ENCODE data around the gene DAB2IP. TPM values are rescaled to one million over a fixed set of nuclear protein-coding genes. Genes with fewer than 3 reads are reported as not detected.

DAB2IP gene
- polyA plus RNA-seq, 1 donor from 2014 or later = 17.3 TPM

DNA sequence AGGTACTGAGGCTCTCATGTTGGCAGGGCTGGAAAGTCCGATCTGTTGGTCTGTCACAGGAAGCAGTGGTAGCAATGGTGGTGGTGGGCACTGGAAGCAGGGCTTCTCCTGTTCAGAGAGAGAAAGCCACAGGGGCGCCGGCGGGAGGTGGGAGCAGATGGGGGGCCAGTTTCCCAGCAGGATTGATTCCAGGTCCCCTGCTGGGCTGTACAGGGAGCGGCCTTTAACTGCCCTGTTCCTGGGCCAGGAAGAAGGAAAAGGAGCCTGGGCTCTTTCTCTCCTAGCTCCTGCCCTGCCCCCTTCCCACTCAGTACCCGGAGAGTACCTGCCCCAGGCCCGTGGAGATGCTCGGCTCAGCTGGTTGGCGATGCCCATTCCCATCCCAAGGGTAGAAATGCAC, 2.6 kb upstream of the DAB2IP start:
- no peaks in the 10 kb centered on the region for H4K20me1 ChIP-seq (ENCODE audit: insufficient read depth)
- no peaks in the 10 kb centered on the region for H3K9me2 ChIP-seq (ENCODE audit: insufficient read depth, low read length)

DNA sequence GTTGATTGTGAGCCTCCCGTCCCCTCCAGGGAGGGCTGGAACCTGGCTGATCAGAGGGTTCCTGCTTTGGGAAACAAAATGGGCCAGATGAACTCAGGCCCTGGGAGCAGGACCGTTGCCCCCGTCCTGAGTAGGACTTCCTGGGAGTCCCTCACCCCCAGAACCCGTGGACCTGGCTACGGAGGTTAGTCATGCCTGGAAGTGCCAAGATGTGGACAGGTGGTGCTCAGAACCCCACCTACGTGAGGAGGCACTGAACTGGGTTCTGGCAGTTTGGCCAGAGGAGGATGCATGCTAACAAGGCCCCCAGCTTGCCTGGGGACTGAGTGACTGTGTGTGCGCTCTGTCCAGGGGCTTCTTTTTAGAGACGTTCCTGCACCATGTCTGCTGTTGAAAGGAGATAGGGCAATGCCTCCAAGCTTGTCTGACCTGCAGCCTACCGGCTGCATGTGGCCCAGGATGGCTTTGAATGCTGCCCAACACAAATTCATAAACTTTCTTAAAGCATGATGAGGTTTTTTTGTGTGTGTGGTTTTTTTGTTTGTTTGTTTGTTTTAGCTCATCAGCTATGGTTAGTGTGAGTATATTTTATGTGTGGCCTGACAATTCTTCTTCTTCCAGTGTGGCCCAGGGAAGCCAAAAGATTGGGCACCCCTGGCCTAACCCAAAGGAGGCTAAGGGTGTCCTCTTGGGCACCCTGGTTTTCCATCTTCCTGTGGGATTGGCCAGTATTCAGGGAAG, 1.8 kb upstream of the DAB2IP start:
- Histone ChIP-seq H3F3A (ENCODE audit: insufficient read depth, low read length, poor library complexity, severe bottlenecking) (no peaks in the 10 kb centered on the region), H3K4me3 (ENCODE audit: low read length) (no peak overlapping the region), H3K27ac (ENCODE audit: low read length) (no peak overlapping the region), H3K27me3 (ENCODE audit: insufficient read depth, low read depth, low read length) (peaks cover 17% of the 10 kb centered on the region), H3K4me2 (ENCODE audit: low read length) (no peak overlapping the region), H3K9ac (ENCODE audit: low read length) (no peak overlapping the region), H2AFZ (ENCODE audit: low read depth, low read length) (no peak overlapping the region), H3K36me3 (ENCODE audit: insufficient read depth, low read length) (no peaks in the 10 kb centered on the region), H3K9me2 (ENCODE audit: insufficient read depth, low read length) (no peaks in the 10 kb centered on the region), H3K9me3 (ENCODE audit: low read length) (no peaks in the 10 kb centered on the region), H3K79me2 (replicated peaks; ENCODE audit: insufficient read depth, low read length) (no peaks in the 10 kb centered on the region), H4K20me1 (ENCODE audit: insufficient read depth) (no peaks in the 10 kb centered on the region)
- TF ChIP-seq TAF1 (IDR thresholded peaks at IDR 0.05; ENCODE audit: low read depth) = no peak
- no peak for TF ChIP-seq EZH2 (IDR thresholded peaks at IDR 0.05; ENCODE audit: borderline replicate concordance, insufficient read depth, low read length, poor library complexity, severe bottlenecking)

More for the DNA sequence above, 2.6 kb upstream of the DAB2IP start:
- Histone ChIP-seq H3K27me3 (ENCODE audit: insufficient read depth, low read depth, low read length) (peaks cover 17% of the 10 kb centered on the region), H3K79me2 (replicated peaks; ENCODE audit: insufficient read depth, low read length) (no peaks in the 10 kb centered on the region), H3K4me2 (ENCODE audit: low read length) (no peak overlapping the region), H2AFZ (ENCODE audit: low read depth, low read length) (no peak overlapping the region), H3K4me3 (ENCODE audit: low read length) (no peak overlapping the region), H3K27ac (ENCODE audit: low read length) (no peak overlapping the region), H3F3A (ENCODE audit: insufficient read depth, low read length, poor library complexity, severe bottlenecking) (no peaks in the 10 kb centered on the region), H3K9ac (ENCODE audit: low read length) (no peak overlapping the region), H3K9me3 (ENCODE audit: low read length) (no peaks in the 10 kb centered on the region), H3K36me3 (ENCODE audit: insufficient read depth, low read length) (no peaks in the 10 kb centered on the region)
- TF ChIP-seq, protein P1, sequence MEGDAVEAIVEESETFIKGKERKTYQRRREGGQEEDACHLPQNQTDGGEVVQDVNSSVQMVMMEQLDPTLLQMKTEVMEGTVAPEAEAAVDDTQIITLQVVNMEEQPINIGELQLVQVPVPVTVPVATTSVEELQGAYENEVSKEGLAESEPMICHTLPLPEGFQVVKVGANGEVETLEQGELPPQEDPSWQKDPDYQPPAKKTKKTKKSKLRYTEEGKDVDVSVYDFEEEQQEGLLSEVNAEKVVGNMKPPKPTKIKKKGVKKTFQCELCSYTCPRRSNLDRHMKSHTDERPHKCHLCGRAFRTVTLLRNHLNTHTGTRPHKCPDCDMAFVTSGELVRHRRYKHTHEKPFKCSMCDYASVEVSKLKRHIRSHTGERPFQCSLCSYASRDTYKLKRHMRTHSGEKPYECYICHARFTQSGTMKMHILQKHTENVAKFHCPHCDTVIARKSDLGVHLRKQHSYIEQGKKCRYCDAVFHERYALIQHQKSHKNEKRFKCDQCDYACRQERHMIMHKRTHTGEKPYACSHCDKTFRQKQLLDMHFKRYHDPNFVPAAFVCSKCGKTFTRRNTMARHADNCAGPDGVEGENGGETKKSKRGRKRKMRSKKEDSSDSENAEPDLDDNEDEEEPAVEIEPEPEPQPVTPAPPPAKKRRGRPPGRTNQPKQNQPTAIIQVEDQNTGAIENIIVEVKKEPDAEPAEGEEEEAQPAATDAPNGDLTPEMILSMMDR (IDR thresholded peaks at IDR 0.05; ENCODE audit: poor library complexity, severe bottlenecking) = no peak
- TF ChIP-seq RAD21 (conservative IDR thresholded peaks at IDR 0.05) (no peak), SMC3 (conservative IDR thresholded peaks at IDR 0.05; ENCODE audit: poor library complexity) (no peak), EP300 (conservative IDR thresholded peaks at IDR 0.05; ENCODE audit: poor library complexity, severe bottlenecking) (no peak), MXI1 (conservative IDR thresholded peaks at IDR 0.05; ENCODE audit: poor library complexity, severe bottlenecking) (no peak), POLR2AphosphoS5 (IDR thresholded peaks at IDR 0.05) (no peak), EZH2 (IDR thresholded peaks at IDR 0.05; ENCODE audit: borderline replicate concordance, insufficient read depth, low read length, poor library complexity, severe bottlenecking) (no peak), TAF1 (IDR thresholded peaks at IDR 0.05; ENCODE audit: low read depth) (no peak)
- TF ChIP-seq, protein P2, sequence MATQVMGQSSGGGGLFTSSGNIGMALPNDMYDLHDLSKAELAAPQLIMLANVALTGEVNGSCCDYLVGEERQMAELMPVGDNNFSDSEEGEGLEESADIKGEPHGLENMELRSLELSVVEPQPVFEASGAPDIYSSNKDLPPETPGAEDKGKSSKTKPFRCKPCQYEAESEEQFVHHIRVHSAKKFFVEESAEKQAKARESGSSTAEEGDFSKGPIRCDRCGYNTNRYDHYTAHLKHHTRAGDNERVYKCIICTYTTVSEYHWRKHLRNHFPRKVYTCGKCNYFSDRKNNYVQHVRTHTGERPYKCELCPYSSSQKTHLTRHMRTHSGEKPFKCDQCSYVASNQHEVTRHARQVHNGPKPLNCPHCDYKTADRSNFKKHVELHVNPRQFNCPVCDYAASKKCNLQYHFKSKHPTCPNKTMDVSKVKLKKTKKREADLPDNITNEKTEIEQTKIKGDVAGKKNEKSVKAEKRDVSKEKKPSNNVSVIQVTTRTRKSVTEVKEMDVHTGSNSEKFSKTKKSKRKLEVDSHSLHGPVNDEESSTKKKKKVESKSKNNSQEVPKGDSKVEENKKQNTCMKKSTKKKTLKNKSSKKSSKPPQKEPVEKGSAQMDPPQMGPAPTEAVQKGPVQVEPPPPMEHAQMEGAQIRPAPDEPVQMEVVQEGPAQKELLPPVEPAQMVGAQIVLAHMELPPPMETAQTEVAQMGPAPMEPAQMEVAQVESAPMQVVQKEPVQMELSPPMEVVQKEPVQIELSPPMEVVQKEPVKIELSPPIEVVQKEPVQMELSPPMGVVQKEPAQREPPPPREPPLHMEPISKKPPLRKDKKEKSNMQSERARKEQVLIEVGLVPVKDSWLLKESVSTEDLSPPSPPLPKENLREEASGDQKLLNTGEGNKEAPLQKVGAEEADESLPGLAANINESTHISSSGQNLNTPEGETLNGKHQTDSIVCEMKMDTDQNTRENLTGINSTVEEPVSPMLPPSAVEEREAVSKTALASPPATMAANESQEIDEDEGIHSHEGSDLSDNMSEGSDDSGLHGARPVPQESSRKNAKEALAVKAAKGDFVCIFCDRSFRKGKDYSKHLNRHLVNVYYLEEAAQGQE (IDR thresholded peaks at IDR 0.05; ENCODE audit: borderline replicate concordance) = no peak

Measured in neural cell (in vitro differentiated cells).